ENCODE results near the gene KIRREL3.

DNA sequence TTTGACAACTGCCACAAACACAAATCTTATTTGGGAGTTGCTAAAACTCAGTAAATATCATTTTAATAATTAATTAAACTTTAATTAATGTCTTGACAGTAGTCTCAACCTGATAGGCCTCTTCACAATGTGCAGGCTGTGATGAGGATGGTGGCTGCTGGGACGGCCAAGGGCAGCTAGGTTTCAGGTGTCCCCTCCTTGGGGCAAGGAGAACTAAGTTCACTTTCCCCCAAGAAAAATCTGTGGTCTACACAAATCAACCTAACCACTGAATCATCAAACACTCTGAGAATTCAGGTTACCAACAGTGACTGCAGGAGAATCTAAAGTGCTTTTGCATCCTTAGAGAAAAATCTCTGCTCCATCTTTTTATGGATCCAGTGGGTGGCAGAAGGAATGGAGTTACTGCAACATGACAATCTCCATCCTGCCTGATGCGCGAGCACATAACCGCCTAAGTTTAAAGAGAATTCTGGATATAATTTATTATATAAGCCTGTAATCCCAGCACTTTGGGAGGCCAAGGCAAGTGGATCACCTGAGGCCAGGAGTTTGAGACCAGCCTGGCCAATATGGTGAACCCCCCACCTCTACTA is 289.7 kb downstream of the KIRREL3 start:
- TF ChIP-seq EZH2phosphoT487 (IDR thresholded peaks at IDR 0.05; ENCODE audit: insufficient read depth, low read depth): no peak
- no peak for TF ChIP-seq EZH2 (IDR thresholded peaks at IDR 0.05; ENCODE audit: insufficient read depth, poor library complexity, severe bottlenecking)
